Activated T-cell treated with anti-CD3 and anti-CD28 coated beads, Interleukin-2, amount 50 U/mL, for 72 hours (primary cell): ENCODE measurements around the gene KCNQ5. TPM values are rescaled to one million over a fixed set of nuclear protein-coding genes. Genes with fewer than 3 reads are reported as not detected.
A peak's percentile ranks its signal among the peaks of the same experiment; 100 is the strongest.

Experiments used
- ATAC-seq, 2 donors: fragments of 150-1000 bp; cut with Tn5 transposase; replicated peaks in 1 of 2; 2 replicates each; pipeline ENCODE4 v1.10.0; 2021; ENCODE audit warnings: moderate library complexity in 2 of 2, mild to moderate bottlenecking in 1 of 2
- DNase-seq, 2 donors: peaks; one replicate each; pipeline ENCODE4 v3.0.0; 2021 to 2022; ENCODE audit warnings: mixed read lengths in 1 of 2
- H3K27ac Mint-ChIP-seq: one replicate; pipeline ENCODE4 v1.8.0; 2022; ENCODE audit warnings: mild to moderate bottlenecking, moderate library complexity, mixed read lengths
- H3K27me3 Mint-ChIP-seq: one replicate; pipeline ENCODE4 v1.8.0; 2022; ENCODE audit warnings: low read depth, mixed read lengths
- H3K36me3 Mint-ChIP-seq, 2 donors: one replicate each; pipeline ENCODE4 v1.8.0; 2022; ENCODE audit warnings: mixed read lengths in 2 of 2, mild to moderate bottlenecking in 1 of 2; ENCODE audit not compliant: insufficient read depth in 2 of 2
- H3K4me1 Mint-ChIP-seq: one replicate; pipeline ENCODE4 v1.8.0; 2022; ENCODE audit warnings: low read depth, mixed read lengths
- H3K4me3 Mint-ChIP-seq, 2 donors: one replicate each; pipeline ENCODE4 v1.8.0; 2022; ENCODE audit warnings: mild to moderate bottlenecking in 2 of 2, mixed read lengths in 2 of 2, moderate library complexity in 2 of 2
- H3K9me3 Mint-ChIP-seq, 2 donors: one replicate each; pipeline ENCODE4 v1.8.0; 2022; ENCODE audit warnings: mixed read lengths in 2 of 2
- total RNA-seq, 2 donors: library from RNA; stranded (reverse); gene quantifications; one replicate each; pipeline ENCODE4 v1.2.3, GENCODE V29; 2022

Gene KCNQ5
- total RNA-seq, 2 donors from 2014 or later, result 6.1 to 9.8 TPM

- no peak overlapping the region for H3K27ac Mint-ChIP-seq
These were observed 512.7 kb downstream of the KCNQ5 start for GRCh38 chr6:73134588-73134987.

GRCh38 chr6:73139681-73140383, 518.0 kb downstream of the KCNQ5 start:
- Mint-ChIP-seq H3K27me3 (no peaks in the 10 kb centered on the region), H3K4me3 (no peak overlapping the region), H3K4me1 (no peaks in the 10 kb centered on the region), H3K36me3 (no peaks in the 10 kb centered on the region), H3K27ac (no peak overlapping the region), H3K9me3 (peaks cover 0 to 1% of the 10 kb centered on the region in 2 donors)
- DNase-seq (no peak), ATAC-seq (no peak)

More at GRCh38 chr6:73134588-73134987, 512.7 kb downstream of the KCNQ5 start:
- Mint-ChIP-seq H3K4me1 (no peaks in the 10 kb centered on the region), H3K4me3 (no peak overlapping the region), H3K36me3 (no peaks in the 10 kb centered on the region), H3K9me3 (no peaks in the 10 kb centered on the region), H3K27me3 (no peaks in the 10 kb centered on the region)
- DNase-seq (peak; percentile 30 to 33), ATAC-seq (peak in 1 of 2 donors; percentile 46)

GRCh38 chr6:73143551-73143950, 521.7 kb downstream of the KCNQ5 start:
- Mint-ChIP-seq H3K9me3 (peaks cover 0 to 1% of the 10 kb centered on the region in 2 donors), H3K27ac (no peak overlapping the region), H3K4me1 (peaks cover 6% of the 10 kb centered on the region), H3K36me3 (no peaks in the 10 kb centered on the region), H3K27me3 (no peaks in the 10 kb centered on the region), H3K4me3 (no peak overlapping the region)
- no peak for DNase-seq
- no peak for ATAC-seq

GRCh38 chr6:73144516-73144915, 522.7 kb downstream of the KCNQ5 start:
- Mint-ChIP-seq H3K4me3 (no peak overlapping the region), H3K36me3 (no peaks in the 10 kb centered on the region), H3K27ac (no peak overlapping the region), H3K4me1 (peaks cover 6% of the 10 kb centered on the region), H3K27me3 (no peaks in the 10 kb centered on the region), H3K9me3 (peaks cover 0 to 1% of the 10 kb centered on the region in 2 donors)
- ATAC-seq (no peak), DNase-seq (no peak)

GRCh38 chr6:73145690-73146089, 523.8 kb downstream of the KCNQ5 start:
- no peak for DNase-seq
- no peaks in the 10 kb centered on the region for H3K27me3 Mint-ChIP-seq
- ATAC-seq, result peak; percentile 37 to 54
- peaks cover 0 to 1% of the 10 kb centered on the region in 2 donors for H3K9me3 Mint-ChIP-seq
- H3K4me3 Mint-ChIP-seq, result no peak overlapping the region
- H3K27ac Mint-ChIP-seq, result no peak overlapping the region
- H3K4me1 Mint-ChIP-seq, result peaks cover 6% of the 10 kb centered on the region
- no peaks in the 10 kb centered on the region for H3K36me3 Mint-ChIP-seq

- DNase-seq (no peak), ATAC-seq (no peak)
- no peaks in the 10 kb centered on the region for H3K27me3 Mint-ChIP-seq
- H3K4me3 Mint-ChIP-seq, result no peak overlapping the region
- H3K36me3 Mint-ChIP-seq, result peaks cover 0 to 3% of the 10 kb centered on the region in 2 donors
- no peaks in the 10 kb centered on the region for H3K4me1 Mint-ChIP-seq
- H3K9me3 Mint-ChIP-seq, result no peaks in the 10 kb centered on the region
- no peak overlapping the region for H3K27ac Mint-ChIP-seq
These were observed 529.9 kb downstream of the KCNQ5 start for GRCh38 chr6:73151732-73152131.

GRCh38 chr6:73152556-73152955, 530.7 kb downstream of the KCNQ5 start:
- no peaks in the 10 kb centered on the region for H3K4me1 Mint-ChIP-seq
- no peak for DNase-seq
- no peak overlapping the region for H3K4me3 Mint-ChIP-seq
- no peak for ATAC-seq
- H3K9me3 Mint-ChIP-seq, result peaks cover 0 to 2% of the 10 kb centered on the region in 2 donors
- no peak overlapping the region for H3K27ac Mint-ChIP-seq
- H3K36me3 Mint-ChIP-seq, result peaks cover 0 to 7% of the 10 kb centered on the region in 2 donors
- H3K27me3 Mint-ChIP-seq, result no peaks in the 10 kb centered on the region

GRCh38 chr6:73152966-73153757, 531.3 kb downstream of the KCNQ5 start:
- peak overlapping the region; percentile 66 for H3K27ac Mint-ChIP-seq
- DNase-seq (no peak), ATAC-seq (no peak)
- peaks cover 0 to 2% of the 10 kb centered on the region in 2 donors for H3K9me3 Mint-ChIP-seq
- H3K27me3 Mint-ChIP-seq, result no peaks in the 10 kb centered on the region
- H3K36me3 Mint-ChIP-seq, result peaks cover 0 to 7% of the 10 kb centered on the region in 2 donors
- no peak overlapping the region for H3K4me3 Mint-ChIP-seq
- no peaks in the 10 kb centered on the region for H3K4me1 Mint-ChIP-seq

- no peak for ATAC-seq
- Mint-ChIP-seq H3K27me3 (no peaks in the 10 kb centered on the region), H3K4me3 (no peak overlapping the region), H3K4me1 (no peaks in the 10 kb centered on the region), H3K36me3 (peaks cover 0 to 7% of the 10 kb centered on the region in 2 donors), H3K27ac (no peak overlapping the region), H3K9me3 (peaks cover 0 to 2% of the 10 kb centered on the region in 2 donors)
- no peak for DNase-seq
These were observed 535.2 kb downstream of the KCNQ5 start for GRCh38 chr6:73156793-73157767.

- ATAC-seq (no peak), DNase-seq (no peak)
- Mint-ChIP-seq H3K4me1 (no peaks in the 10 kb centered on the region), H3K4me3 (no peak overlapping the region), H3K9me3 (peaks cover 0 to 2% of the 10 kb centered on the region in 2 donors), H3K27ac (no peak overlapping the region), H3K36me3 (peaks cover 0 to 7% of the 10 kb centered on the region in 2 donors), H3K27me3 (no peaks in the 10 kb centered on the region)
These were observed 536.0 kb downstream of the KCNQ5 start for GRCh38 chr6:73157870-73158269.

GRCh38 chr6:73169111-73169510, 547.2 kb downstream of the KCNQ5 start:
- Mint-ChIP-seq H3K36me3 (no peaks in the 10 kb centered on the region), H3K27me3 (no peaks in the 10 kb centered on the region), H3K27ac (no peak overlapping the region), H3K9me3 (no peaks in the 10 kb centered on the region), H3K4me1 (no peaks in the 10 kb centered on the region), H3K4me3 (no peak overlapping the region)
- DNase-seq, result no peak
- ATAC-seq, result no peak

GRCh38 chr6:73169633-73170032, 547.8 kb downstream of the KCNQ5 start:
- Mint-ChIP-seq H3K4me1 (no peaks in the 10 kb centered on the region), H3K27me3 (no peaks in the 10 kb centered on the region), H3K27ac (no peak overlapping the region), H3K9me3 (no peaks in the 10 kb centered on the region), H3K36me3 (no peaks in the 10 kb centered on the region), H3K4me3 (no peak overlapping the region)
- DNase-seq (no peak), ATAC-seq (no peak)
